ENCODE data around the gene NLGN1. TPM values are rescaled to one million over a fixed set of nuclear protein-coding genes. Genes with fewer than 3 reads are reported as not detected.

NLGN1 gene
- total and polyA plus RNA-seq, 2 experiments from 2014 or later, result 14.3 to 20.1 TPM

DNA sequence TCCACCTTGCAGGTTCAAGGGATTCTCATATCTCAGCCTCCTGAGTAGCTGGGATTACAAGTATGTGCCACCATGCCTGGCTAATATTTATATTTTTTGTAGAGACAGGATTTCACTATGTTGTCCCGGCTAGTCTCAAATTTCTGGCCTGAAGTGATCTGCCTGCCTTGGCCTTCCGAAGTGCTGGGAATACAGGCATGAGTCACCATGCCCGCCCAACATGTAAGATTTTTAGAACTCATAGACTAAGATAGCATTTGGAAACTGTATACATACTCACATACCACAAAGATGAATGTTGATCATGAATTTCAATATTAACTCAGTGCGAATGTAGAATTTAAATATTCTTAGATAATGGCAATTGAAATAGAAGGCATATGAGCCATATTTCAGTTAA, 718.9 kb downstream of the NLGN1 start:
- H3K4me3 ChIP-seq, result no peak overlapping the region
- H3F3A ChIP-seq (ENCODE audit: insufficient read depth), result no peaks in the 10 kb centered on the region
- no peaks in the 10 kb centered on the region for H3K36me3 ChIP-seq (ENCODE audit: low read depth)
- no peaks in the 10 kb centered on the region for H3K27me3 ChIP-seq (replicated peaks; ENCODE audit: insufficient read depth)
- no peaks in the 10 kb centered on the region for H3K9me2 ChIP-seq (ENCODE audit: insufficient read depth)
- 82 to 84% methylated on average over 4 of the region's 4 CpGs for WGBS, 2 experiments (ENCODE audit: low coverage in 1 of 2, low lambda C conversion rate in 2 of 2, missing lambda C conversion rate in 2 of 2)
- H3K4me2 ChIP-seq (ENCODE audit: unreplicated experiment), result no peak overlapping the region
- DNase-seq, result peak; percentile 12
- in situ Hi-C loops (cut with MboI), result no loop called here
- no peak overlapping the region for H2AFZ ChIP-seq
- no peaks in the 10 kb centered on the region for H3K9me3 ChIP-seq (ENCODE audit: low read depth)
- H3K27ac ChIP-seq, result no peak overlapping the region
- H3K4me1 ChIP-seq (ENCODE audit: insufficient read depth), result no peaks in the 10 kb centered on the region
- TF ChIP-seq EZH2phosphoT487 (IDR thresholded peaks at IDR 0.05; ENCODE audit: insufficient read depth, low read depth) (no peak), EZH2 (IDR thresholded peaks at IDR 0.05; ENCODE audit: insufficient read depth, poor library complexity, severe bottlenecking) (no peak)
- H3K9ac ChIP-seq, result no peak overlapping the region
- H3K79me2 ChIP-seq (ENCODE audit: insufficient read depth), result no peaks in the 10 kb centered on the region
- H4K20me1 ChIP-seq (ENCODE audit: insufficient read depth), result no peaks in the 10 kb centered on the region

DNA sequence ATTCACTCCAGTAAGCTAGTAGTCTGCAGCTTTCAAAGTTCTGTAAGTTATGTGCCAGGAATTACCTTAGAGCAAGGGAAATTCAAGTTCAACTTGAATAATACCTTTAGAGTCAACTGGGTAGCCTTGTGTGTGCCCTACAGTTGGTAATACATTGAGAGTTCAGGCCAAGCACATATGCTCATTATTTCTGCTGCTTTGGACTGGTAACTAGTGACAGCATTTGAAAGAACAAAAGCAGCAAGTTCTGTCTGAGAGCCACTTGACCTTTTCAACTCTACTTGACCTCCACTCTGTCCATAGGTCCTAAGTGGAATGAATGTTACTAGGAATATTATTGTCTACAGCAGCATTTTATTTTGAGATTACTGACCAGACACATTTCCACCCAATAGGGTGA, 723.5 kb downstream of the NLGN1 start:
- no peak for DNase-seq
- Histone ChIP-seq H3F3A (ENCODE audit: insufficient read depth) (no peaks in the 10 kb centered on the region), H3K27ac (no peak overlapping the region), H3K4me1 (ENCODE audit: insufficient read depth) (no peaks in the 10 kb centered on the region), H3K9ac (no peak overlapping the region), H3K9me2 (ENCODE audit: insufficient read depth) (no peaks in the 10 kb centered on the region), H4K20me1 (ENCODE audit: insufficient read depth) (no peaks in the 10 kb centered on the region), H3K9me3 (ENCODE audit: low read depth) (no peaks in the 10 kb centered on the region), H3K27me3 (replicated peaks; ENCODE audit: insufficient read depth) (no peaks in the 10 kb centered on the region), H3K36me3 (ENCODE audit: low read depth) (no peaks in the 10 kb centered on the region), H2AFZ (no peak overlapping the region), H3K4me3 (no peak overlapping the region), H3K4me2 (ENCODE audit: unreplicated experiment) (no peak overlapping the region), H3K79me2 (ENCODE audit: insufficient read depth) (no peaks in the 10 kb centered on the region)
- no peak for TF ChIP-seq EZH2phosphoT487 (IDR thresholded peaks at IDR 0.05; ENCODE audit: insufficient read depth, low read depth)
- in situ Hi-C loops (cut with MboI), result no loop called here

DNA sequence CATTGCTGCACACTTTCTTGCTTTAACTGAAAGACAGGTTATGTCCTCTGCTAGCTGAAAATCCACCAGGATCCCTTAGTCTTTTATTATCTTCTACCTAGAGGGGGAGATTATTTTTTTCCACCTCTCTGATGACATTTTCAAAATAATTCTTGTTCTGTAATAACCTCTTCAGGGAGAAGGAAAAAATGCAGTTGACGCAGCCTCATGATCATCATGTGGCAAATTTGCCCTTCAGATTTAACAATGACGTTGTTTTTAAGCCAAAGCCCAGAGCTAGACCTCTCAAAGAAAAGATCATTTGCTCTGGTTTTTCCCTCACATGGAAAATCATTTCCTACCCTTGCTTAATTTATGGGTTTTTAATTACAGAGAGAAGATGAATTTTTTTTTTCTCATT, 724.9 kb downstream of the NLGN1 start:
- H3K4me2 ChIP-seq (ENCODE audit: unreplicated experiment), result no peak overlapping the region
- WGBS, 2 experiments (ENCODE audit: low coverage in 1 of 2, low lambda C conversion rate in 2 of 2, missing lambda C conversion rate in 2 of 2), result 97 to 99% methylated on average over 2 of the region's 2 CpGs
- no peaks in the 10 kb centered on the region for H3K27me3 ChIP-seq (replicated peaks; ENCODE audit: insufficient read depth)
- H3K79me2 ChIP-seq (ENCODE audit: insufficient read depth), result no peaks in the 10 kb centered on the region
- peaks cover 9% of the 10 kb centered on the region for H3K4me1 ChIP-seq (ENCODE audit: insufficient read depth)
- H3K9ac ChIP-seq, result no peak overlapping the region
- DNase-seq, result no peak
- in situ Hi-C loops (cut with MboI), result no loop called here
- no peak overlapping the region for H3K4me3 ChIP-seq
- no peaks in the 10 kb centered on the region for H3K9me3 ChIP-seq (ENCODE audit: low read depth)
- H3F3A ChIP-seq (ENCODE audit: insufficient read depth), result 0 out of 2 replicates have a peak, but pooled peaks cover 12% of the 10 kb centered on the region
- H3K9me2 ChIP-seq (ENCODE audit: insufficient read depth), result no peaks in the 10 kb centered on the region
- no peak overlapping the region for H2AFZ ChIP-seq
- no peak overlapping the region for H3K27ac ChIP-seq
- no peak for TF ChIP-seq EZH2phosphoT487 (IDR thresholded peaks at IDR 0.05; ENCODE audit: insufficient read depth, low read depth)
- no peak for TF ChIP-seq EZH2 (IDR thresholded peaks at IDR 0.05; ENCODE audit: insufficient read depth, poor library complexity, severe bottlenecking)
- no peaks in the 10 kb centered on the region for H4K20me1 ChIP-seq (ENCODE audit: insufficient read depth)
- H3K36me3 ChIP-seq (ENCODE audit: low read depth), result no peaks in the 10 kb centered on the region

DNA sequence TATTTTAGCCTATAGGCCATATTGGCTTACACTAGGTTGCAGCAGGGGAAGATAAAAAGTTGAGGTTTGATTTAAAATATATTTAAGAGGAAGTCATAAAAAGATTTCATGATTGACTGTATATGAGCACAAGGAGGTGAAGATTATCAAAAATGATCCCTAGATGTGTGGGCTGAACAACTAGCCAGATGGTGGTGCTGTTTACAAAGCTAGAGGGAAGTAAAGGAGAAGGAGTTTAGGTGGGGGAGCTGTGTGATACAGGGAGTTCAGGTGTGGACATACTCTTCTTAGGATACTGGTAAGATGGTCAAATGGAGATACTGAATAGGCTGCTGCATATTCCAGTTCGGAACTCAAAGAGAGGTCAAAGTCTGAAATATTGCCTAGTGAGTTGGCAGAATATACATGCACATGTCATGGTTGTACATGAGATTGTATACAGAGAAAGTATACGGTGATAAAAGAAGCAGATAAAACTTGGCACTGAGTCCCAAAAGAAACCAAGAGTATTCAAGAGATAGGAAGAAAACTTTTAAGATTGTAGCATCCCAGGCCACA, 727.8 kb downstream of the NLGN1 start:
- no peaks in the 10 kb centered on the region for H3K36me3 ChIP-seq (ENCODE audit: low read depth)
- H3K27ac ChIP-seq, result no peak overlapping the region
- H3K79me2 ChIP-seq (ENCODE audit: insufficient read depth), result no peaks in the 10 kb centered on the region
- H3K9me2 ChIP-seq (ENCODE audit: insufficient read depth), result no peaks in the 10 kb centered on the region
- in situ Hi-C loops (cut with MboI), result no loop called here
- no peaks in the 10 kb centered on the region for H3K9me3 ChIP-seq (ENCODE audit: low read depth)
- peak; percentile 59 for DNase-seq
- WGBS, 2 experiments (ENCODE audit: low coverage in 1 of 2, low lambda C conversion rate in 2 of 2, missing lambda C conversion rate in 2 of 2), result 63 to 65% methylated on average over 2 of the region's 2 CpGs
- 0 out of 2 replicates have a peak, but pooled peaks cover 12% of the 10 kb centered on the region for H3F3A ChIP-seq (ENCODE audit: insufficient read depth)
- H3K4me2 ChIP-seq (ENCODE audit: unreplicated experiment), result no peak overlapping the region
- peaks cover 17% of the 10 kb centered on the region for H3K4me1 ChIP-seq (ENCODE audit: insufficient read depth)
- H4K20me1 ChIP-seq (ENCODE audit: insufficient read depth), result no peaks in the 10 kb centered on the region
- H3K27me3 ChIP-seq (replicated peaks; ENCODE audit: insufficient read depth), result no peaks in the 10 kb centered on the region
- no peak for TF ChIP-seq EZH2 (IDR thresholded peaks at IDR 0.05; ENCODE audit: insufficient read depth, poor library complexity, severe bottlenecking)
- TF ChIP-seq EZH2phosphoT487 (IDR thresholded peaks at IDR 0.05; ENCODE audit: insufficient read depth, low read depth), result no peak
- H2AFZ ChIP-seq, result no peak overlapping the region
- no peak overlapping the region for H3K4me3 ChIP-seq
- H3K9ac ChIP-seq, result no peak overlapping the region

All from GM23248 (cell line).